Ishikawa (cell line): ENCODE measurements around the gene NEXN.

Experiments used
- CREB1 ChIP-seq: IDR thresholded peaks from 2 replicates; pipeline ENCODE4 v1.6.1; 2012; ENCODE audit warnings: low read depth
- EGR1 ChIP-seq: IDR thresholded peaks from 2 replicates; pipeline ENCODE4 v1.6.1; 2012
- TAF1 ChIP-seq: IDR thresholded peaks from 2 replicates; pipeline ENCODE4 v1.6.1; 2012; ENCODE audit warnings: low read depth, mild to moderate bottlenecking

DNA sequence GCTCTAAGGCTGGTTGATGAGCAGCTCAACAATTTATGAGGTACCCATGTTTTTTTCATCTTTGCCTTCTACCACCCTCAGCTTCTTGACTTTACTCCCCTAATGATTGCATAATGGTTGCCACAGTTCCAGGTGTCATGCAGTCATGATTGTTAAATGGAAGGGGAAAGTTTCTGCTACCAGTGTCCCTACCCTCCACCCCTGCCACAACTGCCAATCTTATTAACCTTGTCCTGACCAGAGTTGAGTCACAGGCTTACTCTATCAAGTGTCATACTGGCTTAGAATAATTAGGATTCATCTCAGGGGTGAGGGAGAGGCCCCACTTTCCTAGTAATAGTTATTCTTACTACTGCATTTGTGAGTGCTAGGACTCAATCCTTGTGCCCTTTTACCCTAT is 98.4 kb downstream of the NEXN start:
- no peak for TF ChIP-seq CREB1
- no peak for TF ChIP-seq EGR1
- TF ChIP-seq TAF1: no peak
